ENCODE results near the gene GRHL1. TPM values are rescaled to one million over a fixed set of nuclear protein-coding genes. Genes with fewer than 3 reads are reported as not detected.
"Not testable (repeated sequence)": the region's sequence is repeated elsewhere in the genome, so short reads cannot be mapped to it uniquely, and the experiment has no call there.

Gene GRHL1
- total and polyA plus RNA-seq, 5 donors, result 0.81 to 5.7 (median 2.6) TPM

DNA sequence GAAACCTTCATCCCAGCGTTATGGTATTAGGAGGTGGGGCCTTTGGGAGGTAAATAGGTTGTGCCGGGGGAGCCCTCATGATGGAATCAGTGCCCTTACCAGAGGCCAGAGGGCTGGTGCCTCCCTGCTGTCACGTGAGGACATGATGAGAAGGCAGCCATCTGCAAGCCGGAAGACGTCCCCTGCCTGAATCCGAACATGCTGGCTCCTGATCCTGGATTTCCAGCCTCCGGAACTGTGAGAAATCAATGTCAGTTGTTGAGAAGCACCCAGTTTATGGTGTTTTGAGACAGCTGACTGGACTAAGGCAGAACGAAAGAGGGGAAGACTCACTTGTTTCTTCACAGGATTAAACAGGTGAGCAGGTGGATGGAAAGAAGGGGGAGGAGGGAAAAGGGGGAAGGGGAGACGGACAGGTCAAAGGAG is 78.8 kb downstream of the GRHL1 start:
- Histone ChIP-seq H3K9me3 (ENCODE audit: control insufficient read depth, low read length) (no peaks in the 10 kb centered on the region), H3K4me1 (ENCODE audit: control insufficient read depth, insufficient read depth, low read length) (peaks cover 9% of the 10 kb centered on the region), H3K4me3 (ENCODE audit: low read length) (no peak overlapping the region), H3K27me3 (ENCODE audit: control insufficient read depth, insufficient read depth) (no peaks in the 10 kb centered on the region), H3K27ac (ENCODE audit: low read length) (peak overlapping the region; percentile 21)
- peak; percentile 9 to 54 (median 47) for DNase-seq
- intact Hi-C loops (cut with DNase I), result no loop called here
- ATAC-seq, result no peak
- WGBS, result 59% methylated on average over 9 of the region's 9 CpGs

- 96% methylated on average over 8 of the region's 8 CpGs for WGBS
- H3K4me3 ChIP-seq (ENCODE audit: low read length); H3K27ac ChIP-seq (ENCODE audit: low read length); ATAC-seq; intact Hi-C loops (cut with DNase I); DNase-seq; H3K27me3 ChIP-seq (ENCODE audit: control insufficient read depth, insufficient read depth); H3K9me3 ChIP-seq (ENCODE audit: control insufficient read depth, low read length): not testable (repeated sequence)
- H3K4me1 ChIP-seq (ENCODE audit: control insufficient read depth, insufficient read depth, low read length), result peaks cover 11% of the 10 kb centered on the region
Measured at GRCh38 chr2:10030798-10031197, 79.3 kb downstream of the GRHL1 start.

GRCh38 chr2:10031886-10032745 is 80.6 kb downstream of the GRHL1 start:
- peak in 2 of 3 donors; percentile 11 to 43 for DNase-seq
- H3K27me3 ChIP-seq (ENCODE audit: control insufficient read depth, insufficient read depth), result no peaks in the 10 kb centered on the region
- H3K4me1 ChIP-seq (ENCODE audit: control insufficient read depth, insufficient read depth, low read length), result peaks cover 22% of the 10 kb centered on the region
- no peak overlapping the region for H3K4me3 ChIP-seq (ENCODE audit: low read length)
- WGBS, result 92% methylated on average over 20 of the region's 20 CpGs
- intact Hi-C loops (cut with DNase I), result no loop called here
- no peak for ATAC-seq
- H3K27ac ChIP-seq (ENCODE audit: low read length), result no peak overlapping the region
- H3K9me3 ChIP-seq (ENCODE audit: control insufficient read depth, low read length), result no peaks in the 10 kb centered on the region

- over 99% methylated on average over 7 of the region's 7 CpGs for WGBS
- no peak overlapping the region for H3K4me3 ChIP-seq (ENCODE audit: low read length)
- ATAC-seq (no peak), DNase-seq (peak in 2 of 3 donors; percentile 28 to 42)
- intact Hi-C loops (cut with DNase I), result no loop called here
- no peaks in the 10 kb centered on the region for H3K27me3 ChIP-seq (ENCODE audit: control insufficient read depth, insufficient read depth)
- no peak overlapping the region for H3K27ac ChIP-seq (ENCODE audit: low read length)
- peaks cover 21% of the 10 kb centered on the region for H3K4me1 ChIP-seq (ENCODE audit: control insufficient read depth, insufficient read depth, low read length)
- no peaks in the 10 kb centered on the region for H3K9me3 ChIP-seq (ENCODE audit: control insufficient read depth, low read length)
Measured at GRCh38 chr2:10032746-10033105, 81.2 kb downstream of the GRHL1 start.

DNA sequence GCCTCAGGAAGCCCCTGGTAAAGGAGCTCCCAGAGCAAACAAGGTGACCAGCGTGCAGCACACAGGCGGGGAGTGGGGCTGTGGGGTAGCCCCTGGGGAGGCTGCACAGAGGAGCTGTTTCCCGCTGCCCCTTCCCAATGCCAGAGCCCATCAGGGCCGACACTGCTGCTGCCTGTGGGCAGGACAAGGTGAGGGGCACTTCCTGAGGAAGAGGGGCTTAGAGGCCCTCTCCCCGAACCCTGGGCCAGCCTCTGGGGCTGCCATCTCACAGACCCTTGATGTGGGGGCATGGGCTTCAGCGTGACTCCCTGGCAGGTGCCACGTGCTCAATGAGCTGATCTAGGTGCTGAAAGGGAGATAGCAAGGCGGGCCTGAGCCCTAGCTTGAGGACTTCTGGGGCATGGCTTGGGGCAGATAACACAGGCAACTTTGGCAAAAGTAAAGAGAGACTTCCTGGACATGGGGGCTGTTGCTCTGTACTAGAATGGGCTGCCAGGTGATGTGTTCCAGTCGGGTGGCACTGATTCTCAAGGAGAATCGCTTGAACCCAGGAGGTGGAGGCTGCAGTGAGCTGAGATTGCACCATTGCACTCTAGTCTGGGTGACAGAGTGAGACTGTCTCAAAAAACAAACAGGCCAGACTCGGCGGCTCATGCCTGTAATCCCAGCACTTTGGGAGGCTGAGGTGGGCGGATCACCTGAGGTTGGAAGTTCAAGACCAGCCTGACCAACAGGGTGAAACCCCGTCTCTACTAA is 81.9 kb downstream of the GRHL1 start:
- Histone ChIP-seq H3K27ac (ENCODE audit: low read length) (no peak overlapping the region), H3K4me1 (ENCODE audit: control insufficient read depth, insufficient read depth, low read length) (peaks cover 19% of the 10 kb centered on the region)
- intact Hi-C loops (cut with DNase I), result no loop called here

DNA sequence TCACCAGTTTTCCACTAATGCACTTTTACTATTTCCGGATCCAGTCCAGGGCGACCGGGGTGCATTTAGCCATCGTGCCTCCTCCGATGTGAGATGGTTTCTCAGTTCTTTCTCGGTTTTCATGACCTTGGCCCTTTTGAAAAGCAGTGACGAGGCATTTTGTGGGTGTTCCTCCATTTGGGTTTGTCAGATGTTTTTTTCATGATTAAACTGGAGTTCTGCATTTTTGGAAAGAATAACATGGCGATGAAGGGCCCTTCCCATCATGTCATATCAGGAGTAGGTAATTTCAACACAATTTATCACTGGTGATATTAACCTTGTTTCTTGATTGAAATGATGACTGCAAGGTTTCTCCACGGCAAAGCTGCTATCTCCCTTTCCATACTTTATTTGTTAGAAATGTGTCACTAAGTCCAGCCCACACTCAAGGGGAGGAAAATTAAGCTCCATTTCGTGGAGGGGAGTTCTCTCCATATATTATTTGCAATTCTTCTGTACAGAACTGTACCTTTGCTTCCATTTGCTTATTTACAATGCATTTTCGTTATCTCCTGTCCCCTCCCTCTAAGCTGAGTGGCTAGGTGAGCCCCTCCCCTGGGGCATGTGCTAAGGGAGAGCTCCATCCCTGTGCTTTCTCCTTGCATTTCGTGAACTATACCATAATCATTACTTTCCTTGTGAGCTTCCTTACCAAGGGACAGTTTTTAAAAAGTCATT is 83.0 kb downstream of the GRHL1 start:
- Histone ChIP-seq H3K27ac (ENCODE audit: low read length) (no peak overlapping the region), H3K9me3 (ENCODE audit: control insufficient read depth, low read length) (no peaks in the 10 kb centered on the region), H3K27me3 (ENCODE audit: control insufficient read depth, insufficient read depth) (no peaks in the 10 kb centered on the region), H3K4me1 (ENCODE audit: control insufficient read depth, insufficient read depth, low read length) (peaks cover 16% of the 10 kb centered on the region), H3K4me3 (ENCODE audit: low read length) (no peak overlapping the region)
- intact Hi-C loops (cut with DNase I), result loop anchor here in 1 of 4 donors (5.0 kb wide), 1 partner anchor 32 kb away; no protein-coding TSS in a partner anchor
- DNase-seq, result peak in 2 of 3 donors; percentile 6 to 24
- WGBS, result 81% methylated on average over 12 of the region's 12 CpGs
- no peak for ATAC-seq

More for the DNA sequence above, 81.9 kb downstream of the GRHL1 start:
- WGBS, result 75% methylated on average over 14 of the region's 14 CpGs
- no peaks in the 10 kb centered on the region for H3K9me3 ChIP-seq (ENCODE audit: control insufficient read depth, low read length)
- DNase-seq (peak; percentile 15 to 69 (median 50)), ATAC-seq (no peak)
- no peaks in the 10 kb centered on the region for H3K27me3 ChIP-seq (ENCODE audit: control insufficient read depth, insufficient read depth)
- H3K4me3 ChIP-seq (ENCODE audit: low read length), result no peak overlapping the region

GRCh38 chr2:10035053-10035422 is 83.5 kb downstream of the GRHL1 start:
- WGBS, result 70% methylated on average over 3 of the region's 3 CpGs
- Histone ChIP-seq H3K4me3 (ENCODE audit: low read length) (no peak overlapping the region), H3K27me3 (ENCODE audit: control insufficient read depth, insufficient read depth) (no peaks in the 10 kb centered on the region), H3K4me1 (ENCODE audit: control insufficient read depth, insufficient read depth, low read length) (peaks cover 16% of the 10 kb centered on the region), H3K27ac (ENCODE audit: low read length) (no peak overlapping the region), H3K9me3 (ENCODE audit: control insufficient read depth, low read length) (no peaks in the 10 kb centered on the region)
- intact Hi-C loops (cut with DNase I), result loop anchor here in 1 of 4 donors (5.0 kb wide), 1 partner anchor 33 kb away; no protein-coding TSS in a partner anchor
- DNase-seq (peak; percentile 15 to 45 (median 41)), ATAC-seq (no peak)

DNA sequence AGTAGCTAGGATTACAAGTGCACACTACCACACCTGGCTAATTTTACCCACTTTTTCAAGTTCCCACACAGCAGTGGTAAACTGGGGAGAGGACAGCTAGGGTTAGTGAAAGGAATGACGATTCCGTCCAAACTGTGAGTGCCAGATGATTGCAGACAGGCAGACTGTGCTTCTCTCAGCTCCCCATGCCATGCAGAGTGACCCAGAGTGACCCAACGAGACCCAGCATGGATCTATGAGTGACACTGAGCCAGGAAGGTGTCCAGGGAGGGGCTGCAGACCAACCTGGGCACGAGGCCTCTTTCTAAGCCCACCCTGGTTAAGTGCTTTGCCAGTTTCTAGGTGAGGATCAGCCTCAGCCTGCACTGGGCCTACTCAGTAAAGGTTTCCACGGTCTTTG is 84.1 kb downstream of the GRHL1 start:
- intact Hi-C loops (cut with DNase I), result loop anchor here in 1 of 4 donors (5.0 kb wide), 1 partner anchor 33 kb away; no protein-coding TSS in a partner anchor
- no peaks in the 10 kb centered on the region for H3K27me3 ChIP-seq (ENCODE audit: control insufficient read depth, insufficient read depth)
- 63% methylated on average over 5 of the region's 5 CpGs for WGBS
- peaks cover 16% of the 10 kb centered on the region for H3K4me1 ChIP-seq (ENCODE audit: control insufficient read depth, insufficient read depth, low read length)
- peak overlapping the region; percentile 61 for H3K27ac ChIP-seq (ENCODE audit: low read length)
- no peaks in the 10 kb centered on the region for H3K9me3 ChIP-seq (ENCODE audit: control insufficient read depth, low read length)
- ATAC-seq, result peak; percentile 11 to 50
- H3K4me3 ChIP-seq (ENCODE audit: low read length), result no peak overlapping the region
- peak; percentile 25 to 58 (median 57) for DNase-seq

DNA sequence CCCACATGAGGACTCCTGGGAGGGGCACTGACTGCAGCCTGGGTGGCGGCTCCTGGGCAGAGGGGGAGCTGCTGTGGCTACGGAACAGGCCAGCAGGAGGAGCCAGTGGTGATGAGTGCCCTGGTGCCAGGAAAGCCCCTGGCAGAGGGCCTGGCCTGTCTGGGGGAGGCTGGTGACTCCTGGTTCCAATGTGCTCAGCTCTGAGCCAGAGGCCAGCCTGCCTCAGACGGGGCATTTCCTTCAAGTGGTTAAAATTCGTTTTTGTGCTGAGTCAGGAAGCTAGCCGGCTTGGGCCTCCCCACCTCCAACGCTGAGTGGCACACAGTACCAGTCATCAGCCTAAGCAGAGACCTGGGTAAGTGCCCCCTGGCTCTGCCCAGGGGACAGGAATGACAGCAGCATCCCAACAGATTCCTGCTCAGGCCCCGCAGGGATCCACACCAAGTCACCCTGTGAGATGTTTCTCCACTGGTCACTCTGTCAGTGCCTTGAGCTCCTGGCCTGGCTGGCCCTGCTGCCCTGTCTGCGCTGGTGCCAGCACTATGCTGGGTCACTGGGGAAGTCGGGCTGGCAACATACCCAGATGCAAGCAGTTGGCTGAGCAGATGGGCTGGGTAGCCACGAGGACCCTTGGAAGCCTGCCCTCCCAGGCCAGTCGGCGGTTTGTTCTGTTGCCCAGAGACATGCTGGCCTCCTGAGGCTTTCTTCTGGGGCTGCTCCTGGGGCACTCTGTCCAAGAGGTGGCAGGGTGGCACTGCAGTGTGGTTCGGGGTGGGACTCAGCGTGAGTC is 84.8 kb downstream of the GRHL1 start:
- Histone ChIP-seq H3K4me1 (ENCODE audit: control insufficient read depth, insufficient read depth, low read length) (peaks cover 18% of the 10 kb centered on the region), H3K27ac (ENCODE audit: low read length) (peak overlapping the region; percentile 61), H3K9me3 (ENCODE audit: control insufficient read depth, low read length) (no peaks in the 10 kb centered on the region), H3K4me3 (ENCODE audit: low read length) (no peak overlapping the region), H3K27me3 (ENCODE audit: control insufficient read depth, insufficient read depth) (no peaks in the 10 kb centered on the region)
- intact Hi-C loops (cut with DNase I), result loop anchor here in 1 of 4 donors (5.0 kb wide), 1 partner anchor 34 kb away; no protein-coding TSS in a partner anchor
- DNase-seq, result peak; percentile 77 to 87 (median 87)
- ATAC-seq, result peak; percentile 72 to 73
- 36% methylated on average over 14 of the region's 14 CpGs for whole genome bisulfite sequencing

GRCh38 chr2:10038123-10038522 is 86.6 kb downstream of the GRHL1 start:
- intact Hi-C loops (cut with DNase I), result loop anchor here in 1 of 4 donors (5.0 kb wide), 1 partner anchor 36 kb away; no protein-coding TSS in a partner anchor
- Histone ChIP-seq H3K4me1 (ENCODE audit: control insufficient read depth, insufficient read depth, low read length) (peaks cover 22% of the 10 kb centered on the region), H3K27me3 (ENCODE audit: control insufficient read depth, insufficient read depth) (no peaks in the 10 kb centered on the region), H3K4me3 (ENCODE audit: low read length) (no peak overlapping the region), H3K9me3 (ENCODE audit: control insufficient read depth, low read length) (no peaks in the 10 kb centered on the region), H3K27ac (ENCODE audit: low read length) (no peak overlapping the region)
- WGBS, result 82% methylated on average over 10 of the region's 10 CpGs
- no peak for ATAC-seq
- DNase-seq, result peak in 2 of 3 donors; percentile 4 to 39

Data from right cardiac atrium (tissue), 5 donors.